Umbilical cord (tissue), 2 donors: Measurements from ENCODE around the gene EXOC3L4. TPM values are rescaled to one million over a fixed set of nuclear protein-coding genes. Genes with fewer than 3 reads are reported as not detected.
"Not testable (repeated sequence)": the region's sequence is repeated elsewhere in the genome, so short reads cannot be mapped to it uniquely, and the experiment has no call there.

Source experiments
- DNase-seq: peaks from one replicate; pipeline ENCODE4 v3.0.0-alpha.2; 2015; ENCODE audit warnings: low spot score
- total RNA-seq: library from RNA; depleted of rRNA; stranded (reverse); fragments of >200 nt; gene quantifications from one replicate; pipeline ENCODE4 v1.2.3, GENCODE V29; 2014; ENCODE audit warnings: low replicate concordance; ENCODE audit not compliant: insufficient read depth

The EXOC3L4 gene
- 0.72 TPM for total RNA-seq

- no peak for DNase-seq
These were observed at the start of gene EXOC3L4 for GRCh38 chr14:103094406-103095209. Gene EXOC3L4 (plus strand): TSS chr14:103094725. CDS start chr14:103100220, 5,495 bp downstream.

GRCh38 chr14:103045371-103045869 is 49.1 kb upstream of the EXOC3L4 start:
- no peak for DNase-seq

- not testable (repeated sequence) for DNase-seq
These were observed 47.1 kb upstream of the EXOC3L4 start for GRCh38 chr14:103047453-103047852.

GRCh38 chr14:103050935-103051334 is 43.6 kb upstream of the EXOC3L4 start:
- DNase-seq, result no peak

GRCh38 chr14:103052407-103052806 is 42.1 kb upstream of the EXOC3L4 start:
- no peak for DNase-seq

GRCh38 chr14:103055695-103056094 is 38.8 kb upstream of the EXOC3L4 start:
- DNase-seq, result no peak

- peak; percentile 87 for DNase-seq
These were observed 38.0 kb upstream of the EXOC3L4 start for GRCh38 chr14:103056322-103057027.

- DNase-seq, result no peak
These were observed 37.5 kb upstream of the EXOC3L4 start for GRCh38 chr14:103057028-103057371.

- peak; percentile 94 for DNase-seq
These were observed 37.0 kb upstream of the EXOC3L4 start, which contains the start of gene CDC42BPB for GRCh38 chr14:103057372-103058163. Gene CDC42BPB (minus strand): TSS chr14:103057549. CDS start chr14:103057173, 376 bp downstream.

GRCh38 chr14:103058164-103059055 is 36.1 kb upstream of the EXOC3L4 start:
- DNase-seq, result peak; percentile 37

GRCh38 chr14:103059556-103059955 is 35.0 kb upstream of the EXOC3L4 start:
- DNase-seq, result no peak

- no peak for DNase-seq
These were observed 33.0 kb upstream of the EXOC3L4 start for GRCh38 chr14:103061482-103061976.

GRCh38 chr14:103064436-103064835 is 30.1 kb upstream of the EXOC3L4 start:
- DNase-seq, result no peak

- DNase-seq, result no peak
These were observed 29.5 kb upstream of the EXOC3L4 start for GRCh38 chr14:103064978-103065377.

- DNase-seq, result no peak
These were observed 28.7 kb upstream of the EXOC3L4 start for GRCh38 chr14:103065861-103066260.

- no peak for DNase-seq
These were observed 28.1 kb upstream of the EXOC3L4 start for GRCh38 chr14:103066399-103066798.

GRCh38 chr14:103067231-103067954 is 27.1 kb upstream of the EXOC3L4 start:
- DNase-seq, result peak; percentile 94

- no peak for DNase-seq
These were observed 26.0 kb upstream of the EXOC3L4 start for GRCh38 chr14:103068351-103069073.

GRCh38 chr14:103070263-103070885 is 24.2 kb upstream of the EXOC3L4 start:
- no peak for DNase-seq
